HepG2 (cell line): ENCODE results near the gene PRRC1. TPM values are rescaled to one million over a fixed set of nuclear protein-coding genes. Genes with fewer than 3 reads are reported as not detected.

ENCODE experiments used
- ATAC-seq: fragments of 200-7000 bp; cut with Tn5 transposase; 3 replicates; pipeline ENCODE4 v1.9.1; 2020; ENCODE audit warnings: mild to moderate bottlenecking, moderate library complexity
- BruUV-seq: library from RNA; stranded (reverse); fragments of 400-500 nt; replicated peaks from 2 replicates; lab custom pipeline; 2021; lab: Mats Ljungman, UMichigan
- CTCF ChIA-PET: fragments of 300-600 bp; formaldehyde crosslinking; extraction: SDS; loops from one replicate; lab custom pipeline; 2021; ENCODE audit warnings: low total read pairs, inconsistent platforms, low intra/inter-chr PET ratio; lab: Yijun Ruan, JAX
- POLR2A ChIA-PET: fragments of 350-600 bp; sonication (Branson Sonifier 250); formaldehyde crosslinking; loops from one replicate; lab custom pipeline; 2020; ENCODE audit warnings: antibody characterized with exemption, inconsistent platforms; lab: Yijun Ruan, JAX
- DNase-seq: peaks from one replicate; pipeline ENCODE4 v3.0.0-alpha.2; 2015; ENCODE audit warnings: low spot score
- FAIRE-seq: peaks from 3 replicates; lab custom pipeline; 2011; peaks lifted over from hg19 to GRCh38; lab: Jason Lieb, UNC
- H2AFZ ChIP-seq: one replicate; pipeline ENCODE4 v1.6.1; 2011; ENCODE audit warnings: low read length, inconsistent platforms
- H3K27ac ChIP-seq: fragments of 300-600 bp; 3 replicates; pipeline ENCODE4 v1.8.0; 2011; ENCODE audit warnings: mixed run types, mild to moderate bottlenecking, mixed read lengths, low read length, inconsistent platforms; ENCODE audit not compliant: insufficient read depth; ENCODE audit errors: extremely low read length
- H3K27me3 ChIP-seq, 2 experiments: fragments of 200-600 bp in 1 of 2; 2 replicates in 1 of 2; 3 replicates in 1 of 2; pipeline versions ENCODE4 v1.6.0 to v1.8.0; 2011; ENCODE audit warnings: low read length in 2 of 2, mild to moderate bottlenecking in 2 of 2, moderate library complexity in 2 of 2, inconsistent platforms in 1 of 2; ENCODE audit not compliant: insufficient read depth in 2 of 2, control insufficient read depth in 1 of 2
- H3K36me3 ChIP-seq, 2 experiments: fragments of 200-600 bp in 1 of 2; replicated peaks in 1 of 2; 2 replicates in 1 of 2; 3 replicates in 1 of 2; pipeline versions ENCODE4 v1.5.1 to v1.8.0; 2011; ENCODE audit warnings: low read length in 2 of 2, inconsistent platforms in 1 of 2; ENCODE audit not compliant: insufficient read depth in 2 of 2, control insufficient read depth in 1 of 2
- H3K4me1 ChIP-seq: 2 replicates; pipeline ENCODE4 v1.5.1; 2012; ENCODE audit warnings: low read length, inconsistent platforms; ENCODE audit not compliant: insufficient read depth
- H3K4me2 ChIP-seq: 2 replicates; pipeline ENCODE4 v1.6.0; 2011; ENCODE audit warnings: low read depth, low read length, inconsistent platforms
- H3K4me3 ChIP-seq, 3 experiments: fragments of 200-600 bp in 1 of 3; sonication (generic), shearing (Covaris generic) in 1 of 3; replicated peaks in 1 of 3; 2 replicates each; pipeline ENCODE4 v1.5.1; 2011 to 2016; ENCODE audit warnings: low read length in 3 of 3, inconsistent platforms in 2 of 3, low read depth in 2 of 3, mild to moderate bottlenecking in 2 of 3, control low read depth in 1 of 3, mixed read lengths in 1 of 3; ENCODE audit not compliant: insufficient read depth in 1 of 3
- H3K79me2 ChIP-seq: one replicate; pipeline ENCODE4 v1.6.1; 2011; ENCODE audit warnings: low read length, inconsistent platforms; ENCODE audit not compliant: insufficient read depth
- H3K9ac ChIP-seq: 2 replicates; pipeline ENCODE4 v1.6.0; 2011; ENCODE audit warnings: mild to moderate bottlenecking, low read depth, low read length, inconsistent platforms; ENCODE audit not compliant: insufficient read depth
- H3K9me3 ChIP-seq: 2 replicates; pipeline ENCODE4 v1.5.1; 2012; ENCODE audit warnings: mild to moderate bottlenecking, low read length
- H4K20me1 ChIP-seq: 2 replicates; pipeline ENCODE4 v1.6.0; 2011; ENCODE audit warnings: inconsistent platforms, mild to moderate bottlenecking, low read length, moderate library complexity; ENCODE audit not compliant: insufficient read depth
- ATF4 ChIP-seq, 2 experiments: fragments of 450-650 bp in 1 of 2; sonication (generic) in 1 of 2; formaldehyde crosslinking; IDR thresholded peaks; 2 replicates each; pipeline versions ENCODE4 v1.5.0 to v1.8.0; 2020 to 2022; ENCODE audit warnings: mild to moderate bottlenecking in 1 of 2, missing genetic modification reagents in 1 of 2
- FOXK2 ChIP-seq: fragments of 450-650 bp; IDR thresholded peaks from 2 replicates; pipeline ENCODE4 v1.6.1; 2016
- PPARG ChIP-seq: conservative IDR thresholded peaks from 2 replicates; pipeline ENCODE4 v1.6.1; 2016; ENCODE audit warnings: missing biosample characterization, missing genetic modification reagents
- RARA ChIP-seq: IDR thresholded peaks from 2 replicates; pipeline ENCODE4 v1.6.1; 2016; ENCODE audit warnings: missing genetic modification reagents, missing compliant biosample characterization
- XBP1 ChIP-seq: sonication (generic); formaldehyde crosslinking; IDR thresholded peaks from 2 replicates; pipeline ENCODE4 v1.5.0; 2020; ENCODE audit warnings: missing genetic modification reagents
- XRCC5 ChIP-seq: fragments of 200-400 bp; formaldehyde crosslinking; optimal IDR thresholded peaks from 2 replicates; pipeline ENCODE3; 2017; ENCODE audit warnings: mild to moderate bottlenecking, low read length
- ZFP36L2 ChIP-seq: sonication (generic); formaldehyde crosslinking; IDR thresholded peaks from 2 replicates; pipeline ENCODE4 v1.4.0; 2020; ENCODE audit warnings: missing genetic modification reagents
- ZNF691 ChIP-seq: sonication (generic); formaldehyde crosslinking; IDR thresholded peaks from 2 replicates; pipeline ENCODE4 v1.4.0; 2020; ENCODE audit warnings: missing genetic modification reagents, low read depth, mild to moderate bottlenecking, borderline replicate concordance
- WGBS: methylation state at CpG from one replicate; pipeline ENCODE4 v1.1.6; 2017; ENCODE audit warnings: low lambda C conversion rate; 5-methylcytosine and 5-hydroxymethylcytosine counted together
- in situ Hi-C: cut with HindIII; loops from 2 replicates; pipeline ENCODE4 v1.10.0; 2017; ENCODE audit warnings: low pct_unique_long_range_greater_than_20kb; ENCODE audit not compliant: extremely low pct_ligation_motif_present
- intact Hi-C: fragments of 100-400 bp; cut with micrococcal nuclease; formaldehyde crosslinking; loops from one replicate; pipeline ENCODE4 v1.10.0; 2022; ENCODE audit not compliant: unreplicated experiment
- polyA plus RNA-seq, 8 experiments: library from polyadenylated mRNA; depleted of rRNA in 3 of 8; stranded (reverse) in 7 of 8; unstranded in 1 of 8; fragments of >200 nt; fragmentation: Illumina TruSeq in 4 of 8; extraction: Trizol in 4 of 8; gene quantifications; 2 replicates each; pipeline versions ENCODE4 v1.2.1 to v1.2.3, GENCODE V29; 2011 to 2016; ENCODE audit warnings: low read depth in 4 of 8, missing spikeins in 1 of 8, mixed read lengths in 1 of 8; ENCODE audit not compliant: insufficient read depth in 1 of 8
- total RNA-seq, 5 experiments: library from RNA; depleted of rRNA; stranded (reverse); fragments of >200 nt; fragmentation: Illumina TruSeq; extraction: Trizol; gene quantifications; 2 replicates each; pipeline ENCODE4 v1.2.3, GENCODE V29; 2016; ENCODE audit warnings: low read depth in 1 of 5

PRRC1 gene
- total and polyA plus RNA-seq, 2 of the 13 experiments (the other 11 are each of a cell fraction or from before 2014, with no cell fraction given) = 48.5 to 51.9 TPM

GRCh38 chr5:127558273-127558672 lies 40.8 kb downstream of the PRRC1 start:
- H2AFZ ChIP-seq = no peak overlapping the region
- WGBS = 97% methylated on average over 2 of the region's 2 CpGs
- TF ChIP-seq XRCC5 (no peak), FOXK2 (no peak), ZFP36L2 (CRISPR knock-in tag) (no peak)
- no peaks in the 10 kb centered on the region for H3K9me3 ChIP-seq
- no peak overlapping the region for H3K27ac ChIP-seq
- no peaks in the 10 kb centered on the region for H3K79me2 ChIP-seq
- H3K4me3 ChIP-seq = no peak overlapping the region
- in situ Hi-C loops (loop anchor here (25.0 kb wide), 1 partner anchor 1529 kb away; the partner anchor contains the start of gene ISOC1), intact Hi-C loops (no loop called here)
- POLR2A ChIA-PET = no interaction called here
- DNase-seq (no peak), ATAC-seq (no peak), FAIRE-seq (no peak)
- no peaks in the 10 kb centered on the region for H4K20me1 ChIP-seq
- no peaks in the 10 kb centered on the region for H3K4me1 ChIP-seq
- peaks cover 0 to 12% of the 10 kb centered on the region in 2 experiments; a peak in 2 of 5 replicates for H3K36me3 ChIP-seq
- no peaks in the 10 kb centered on the region for H3K27me3 ChIP-seq
- H3K4me2 ChIP-seq = no peak overlapping the region
- H3K9ac ChIP-seq = no peak overlapping the region
- BruUV-seq = no TSS peak
- CTCF ChIA-PET = no interaction called here

DNA sequence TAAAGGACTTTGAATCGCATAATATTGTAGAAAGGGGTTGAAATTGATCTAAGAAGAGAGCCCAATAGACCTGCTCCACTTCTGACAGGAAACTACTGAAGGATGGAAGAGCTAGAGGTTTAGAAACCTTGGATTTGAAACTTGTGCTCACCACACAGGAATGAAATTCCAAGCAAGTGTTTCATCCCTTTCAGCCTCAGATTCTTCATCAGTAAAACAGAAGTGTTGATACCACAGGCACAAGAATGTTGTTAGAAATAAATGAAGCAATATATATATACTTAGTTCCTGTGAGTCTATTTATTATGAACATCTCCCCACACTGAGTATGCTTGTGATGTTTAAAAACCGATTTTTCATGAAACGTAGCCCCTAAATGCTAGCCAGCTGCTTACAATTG lies 43.8 kb downstream of the PRRC1 start:
- POLR2A ChIA-PET = no interaction called here
- WGBS = 55% methylated on average over 3 of the region's 3 CpGs
- ATAC-seq (no peak), FAIRE-seq (no peak), DNase-seq (no peak)
- Histone ChIP-seq H3K4me2 (no peak overlapping the region), H4K20me1 (no peaks in the 10 kb centered on the region), H3K27ac (no peak overlapping the region), H3K9ac (no peak overlapping the region), H2AFZ (no peak overlapping the region), H3K4me3 (no peak overlapping the region), H3K4me1 (no peaks in the 10 kb centered on the region), H3K9me3 (no peaks in the 10 kb centered on the region), H3K36me3 (no peaks in the 10 kb centered on the region), H3K27me3 (0 out of 5 replicates have a peak, but pooled peaks cover 0 to 3% of the 10 kb centered on the region in 2 experiments), H3K79me2 (no peaks in the 10 kb centered on the region)
- TF ChIP-seq RARA (CRISPR knock-in tag) (no peak), PPARG (CRISPR knock-in tag) (no peak), XBP1 (CRISPR knock-in tag) (no peak), ZNF691 (CRISPR knock-in tag) (no peak), ATF4 (CRISPR knock-in tag; IDR thresholded peaks at IDR 0.05) (no peak)
- intact Hi-C loops (loop anchor here (10.0 kb wide), 1 partner anchor 1114 kb away; no protein-coding TSS in a partner anchor), in situ Hi-C loops (loop anchor here (5.0 to 25.0 kb wide), 2 partner anchors 641 to 1526 kb away; partner anchors contain the start of gene ISOC1)
- BruUV-seq = no TSS peak
- CTCF ChIA-PET = no interaction called here
